NCI-H2029 (cell line): ENCODE data around the gene APOBEC3C.
"Not testable (repeated sequence)": the region's sequence is repeated elsewhere in the genome, so short reads cannot be mapped to it uniquely, and the experiment has no call there.

ENCODE experiments used
- DNase-seq: peaks from one replicate; lab custom pipeline; 2025; lab: John Stamatoyannopoulos, UW

APOBEC3C gene

GRCh38 chr22:39020021-39020651, 6.1 kb downstream of the APOBEC3C start:
- DNase-seq, result peak; percentile 20

GRCh38 chr22:39021552-39022250, 7.6 kb downstream of the APOBEC3C start:
- DNase-seq, result no peak

GRCh38 chr22:39024519-39025308, 10.7 kb downstream of the APOBEC3C start:
- no peak for DNase-seq

- no peak for DNase-seq
Measured at GRCh38 chr22:39026509-39027150, 12.6 kb downstream of the APOBEC3C start.

GRCh38 chr22:39027717-39028116, 13.7 kb downstream of the APOBEC3C start:
- no peak for DNase-seq

- DNase-seq, result no peak
Measured at GRCh38 chr22:39028281-39028680, 14.2 kb downstream of the APOBEC3C start.

GRCh38 chr22:39029227-39029626, 15.2 kb downstream of the APOBEC3C start:
- DNase-seq, result no peak

- no peak for DNase-seq
Measured at GRCh38 chr22:39030705-39031104, 16.6 kb downstream of the APOBEC3C start.

- DNase-seq, result not testable (repeated sequence)
Measured at GRCh38 chr22:39031434-39032295, 17.6 kb downstream of the APOBEC3C start.

GRCh38 chr22:39037071-39037470, 23.0 kb downstream of the APOBEC3C start:
- DNase-seq, result not testable (repeated sequence)

- DNase-seq, result no peak
Measured at GRCh38 chr22:39039306-39040126, 25.5 kb downstream of the APOBEC3C start.

- DNase-seq, result not testable (repeated sequence)
Measured at GRCh38 chr22:39040155-39040537, 26.1 kb downstream of the APOBEC3C start.

GRCh38 chr22:39040538-39041296, 26.7 kb downstream of the APOBEC3C start, which contains the start of gene APOBEC3F:
APOBEC3F (plus strand) TSS chr22:39040864; CDS start chr22:39040961, 97 bp downstream.
- peak; percentile 32 for DNase-seq

GRCh38 chr22:39041908-39042307, 27.9 kb downstream of the APOBEC3C start:
- no peak for DNase-seq

GRCh38 chr22:39043063-39043462, 29.0 kb downstream of the APOBEC3C start:
- not testable (repeated sequence) for DNase-seq

GRCh38 chr22:39045136-39045535, 31.1 kb downstream of the APOBEC3C start:
- DNase-seq, result not testable (repeated sequence)

GRCh38 chr22:39049486-39049885, 35.4 kb downstream of the APOBEC3C start:
- DNase-seq, result not testable (repeated sequence)

GRCh38 chr22:39051844-39052495, 37.9 kb downstream of the APOBEC3C start:
- DNase-seq, result not testable (repeated sequence)

GRCh38 chr22:39055658-39056057, 41.6 kb downstream of the APOBEC3C start:
- no peak for DNase-seq
